ENCODE results near the gene TNS2. TPM values are rescaled to one million over a fixed set of nuclear protein-coding genes. Genes with fewer than 3 reads are reported as not detected.

The TNS2 gene
- total RNA-seq, 1 donor from 2014 or later: 0.24 TPM

- Histone ChIP-seq H3K27ac (no peak overlapping the region), H3K9ac (no peak overlapping the region), H3F3A (ENCODE audit: low read depth) (peaks cover 16% of the 10 kb centered on the region), H3K4me3 (no peak overlapping the region), H3K79me2 (ENCODE audit: low read depth) (no peaks in the 10 kb centered on the region), H3K4me1 (peaks cover 19% of the 10 kb centered on the region), H4K20me1 (ENCODE audit: low read depth) (peaks cover 22% of the 10 kb centered on the region), H2AFZ (replicated peaks) (no peak overlapping the region), H3K4me2 (peak overlapping the region; percentile 63), H3K36me3 (no peaks in the 10 kb centered on the region), H3K9me3 (ENCODE audit: low read depth) (no peaks in the 10 kb centered on the region), H3K27me3 (no peaks in the 10 kb centered on the region)
- Mint-ChIP-seq H3K4me1 (peaks cover 38% of the 10 kb centered on the region), H3K27ac (no peak overlapping the region), H3K4me3 (peak overlapping the region; percentile 52), H3K36me3 (peaks cover 23% of the 10 kb centered on the region), H3K27me3 (ENCODE audit: insufficient read depth, low read depth) (peaks cover 5% of the 10 kb centered on the region), H3K9me3 (peaks cover 2% of the 10 kb centered on the region)
- TF ChIP-seq CTCF (IDR thresholded peaks at IDR 0.05): peak; percentile 26
- TF ChIP-seq EZH2 (IDR thresholded peaks at IDR 0.05): no peak
- peak; percentile 72 for DNase-seq (ENCODE audit: low spot score)
These were observed 22.0 kb downstream of the TNS2 start for GRCh38 chr12:53071591-53072551.

GRCh38 chr12:53073881-53074280 lies 24.0 kb downstream of the TNS2 start:
- Histone ChIP-seq H4K20me1 (ENCODE audit: low read depth) (peaks cover 22% of the 10 kb centered on the region), H2AFZ (replicated peaks) (no peak overlapping the region)

GRCh38 chr12:53074283-53074998 lies 24.6 kb downstream of the TNS2 start:
- Histone ChIP-seq H4K20me1 (ENCODE audit: low read depth) (peaks cover 22% of the 10 kb centered on the region), H3K4me1 (peaks cover 25% of the 10 kb centered on the region), H3F3A (ENCODE audit: low read depth) (peaks cover 27% of the 10 kb centered on the region), H2AFZ (replicated peaks) (no peak overlapping the region), H3K9ac (no peak overlapping the region), H3K79me2 (ENCODE audit: low read depth) (no peaks in the 10 kb centered on the region), H3K4me3 (no peak overlapping the region), H3K27ac (no peak overlapping the region), H3K9me3 (ENCODE audit: low read depth) (no peaks in the 10 kb centered on the region), H3K4me2 (no peak overlapping the region), H3K36me3 (no peaks in the 10 kb centered on the region), H3K27me3 (no peaks in the 10 kb centered on the region)
- peaks cover 40% of the 10 kb centered on the region for H3K4me1 Mint-ChIP-seq
- H3K9me3 Mint-ChIP-seq: peaks cover 2% of the 10 kb centered on the region
- TF ChIP-seq EZH2 (IDR thresholded peaks at IDR 0.05): no peak
- TF ChIP-seq CTCF (IDR thresholded peaks at IDR 0.05): no peak
- no peak for TF ChIP-seq EZH2phosphoT487 (IDR thresholded peaks at IDR 0.05)
- H3K27ac Mint-ChIP-seq: no peak overlapping the region
- H3K36me3 Mint-ChIP-seq: peaks cover 23% of the 10 kb centered on the region
- DNase-seq (ENCODE audit: low spot score): no peak
- no peak overlapping the region for H3K4me3 Mint-ChIP-seq
- H3K27me3 Mint-ChIP-seq (ENCODE audit: insufficient read depth, low read depth): peaks cover 2% of the 10 kb centered on the region

More at GRCh38 chr12:53073881-53074280, 24.0 kb downstream of the TNS2 start:
- Mint-ChIP-seq H3K4me3 (no peak overlapping the region), H3K27ac (no peak overlapping the region), H3K36me3 (peaks cover 23% of the 10 kb centered on the region), H3K27me3 (ENCODE audit: insufficient read depth, low read depth) (peaks cover 2% of the 10 kb centered on the region), H3K4me1 (peaks cover 42% of the 10 kb centered on the region), H3K9me3 (peaks cover 2% of the 10 kb centered on the region)
- H3K9ac ChIP-seq: no peak overlapping the region
- DNase-seq (ENCODE audit: low spot score): no peak
- H3K79me2 ChIP-seq (ENCODE audit: low read depth): no peaks in the 10 kb centered on the region
- H3K36me3 ChIP-seq: no peaks in the 10 kb centered on the region
- H3K4me1 ChIP-seq: peaks cover 25% of the 10 kb centered on the region
- H3K9me3 ChIP-seq (ENCODE audit: low read depth): no peaks in the 10 kb centered on the region
- H3K27me3 ChIP-seq: no peaks in the 10 kb centered on the region
- no peak overlapping the region for H3K4me2 ChIP-seq
- TF ChIP-seq EZH2 (IDR thresholded peaks at IDR 0.05) (no peak), CTCF (IDR thresholded peaks at IDR 0.05) (no peak)
- H3K4me3 ChIP-seq: no peak overlapping the region
- H3F3A ChIP-seq (ENCODE audit: low read depth): peaks cover 24% of the 10 kb centered on the region
- no peak overlapping the region for H3K27ac ChIP-seq

Measured in neural progenitor cell (in vitro differentiated cells).